SJCRH30 (cell line): ENCODE results near the gene MRI1. TPM values are rescaled to one million over a fixed set of nuclear protein-coding genes. Genes with fewer than 3 reads are reported as not detected.

Experiments used
- DNase-seq, 2 experiments: peaks; one replicate each; pipeline ENCODE4 v3.0.0-alpha.2; 2015 to 2020
- H3K27ac ChIP-seq: fragments of 250-450 bp; sonication (Bioruptor Pico); 2 replicates; pipeline ENCODE4 v1.5.1; 2020; ENCODE audit warnings: mild to moderate bottlenecking, moderate library complexity
- H3K27me3 ChIP-seq: fragments of 250-450 bp; sonication (Bioruptor Pico); 2 replicates; pipeline ENCODE4 v1.5.1; 2020; ENCODE audit warnings: mild to moderate bottlenecking, moderate library complexity
- H3K36me3 ChIP-seq: fragments of 250-450 bp; sonication (Bioruptor Pico); 2 replicates; pipeline ENCODE4 v1.5.1; 2020; ENCODE audit warnings: mild to moderate bottlenecking, moderate library complexity
- H3K4me1 ChIP-seq: fragments of 250-450 bp; sonication (Bioruptor Pico); 2 replicates; pipeline ENCODE4 v1.5.1; 2020; ENCODE audit warnings: mild to moderate bottlenecking, moderate library complexity
- H3K4me3 ChIP-seq: fragments of 250-450 bp; sonication (Bioruptor Pico); 2 replicates; pipeline ENCODE4 v1.5.1; 2020; ENCODE audit warnings: mild to moderate bottlenecking, moderate library complexity
- H3K9me3 ChIP-seq: fragments of 250-450 bp; sonication (Bioruptor Pico); replicated peaks from 2 replicates; pipeline ENCODE4 v1.5.1; 2020; ENCODE audit warnings: mild to moderate bottlenecking, moderate library complexity
- total RNA-seq: library from RNA; depleted of rRNA; stranded (reverse); fragments of >200 nt; shearing (Covaris generic); gene quantifications from 2 replicates; pipeline ENCODE4 v1.2.3, GENCODE V29; 2014; rRNA removed

The MRI1 gene
- total RNA-seq, 1 experiment from 2014 or later, result 37.2 TPM

DNA sequence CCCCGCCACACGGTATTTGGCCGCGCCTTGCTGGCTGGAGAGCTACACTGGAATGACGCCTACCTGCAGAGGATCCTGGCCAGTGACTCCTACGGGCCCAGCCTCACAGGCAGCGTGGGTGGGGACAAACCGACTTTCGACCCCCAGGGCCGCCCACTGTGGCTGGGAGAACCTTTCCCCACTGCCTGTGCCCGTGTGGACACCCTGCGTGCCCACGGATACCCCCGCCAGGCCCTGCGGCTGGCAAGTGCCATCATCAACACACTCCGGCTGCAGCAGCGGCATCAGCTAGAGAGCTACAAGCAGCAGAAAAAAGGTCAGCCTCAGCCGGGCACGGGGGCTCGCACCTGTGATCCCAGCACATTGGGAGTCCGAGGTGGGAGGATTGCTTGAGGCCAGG lies 50.2 kb downstream of the MRI1 start:
- no peaks in the 10 kb centered on the region for H3K27me3 ChIP-seq
- H3K4me1 ChIP-seq, result no peaks in the 10 kb centered on the region
- H3K36me3 ChIP-seq, result peaks cover 53% of the 10 kb centered on the region
- no peak overlapping the region for H3K4me3 ChIP-seq
- H3K9me3 ChIP-seq, result no peaks in the 10 kb centered on the region
- no peak overlapping the region for H3K27ac ChIP-seq
- no peak for DNase-seq

DNA sequence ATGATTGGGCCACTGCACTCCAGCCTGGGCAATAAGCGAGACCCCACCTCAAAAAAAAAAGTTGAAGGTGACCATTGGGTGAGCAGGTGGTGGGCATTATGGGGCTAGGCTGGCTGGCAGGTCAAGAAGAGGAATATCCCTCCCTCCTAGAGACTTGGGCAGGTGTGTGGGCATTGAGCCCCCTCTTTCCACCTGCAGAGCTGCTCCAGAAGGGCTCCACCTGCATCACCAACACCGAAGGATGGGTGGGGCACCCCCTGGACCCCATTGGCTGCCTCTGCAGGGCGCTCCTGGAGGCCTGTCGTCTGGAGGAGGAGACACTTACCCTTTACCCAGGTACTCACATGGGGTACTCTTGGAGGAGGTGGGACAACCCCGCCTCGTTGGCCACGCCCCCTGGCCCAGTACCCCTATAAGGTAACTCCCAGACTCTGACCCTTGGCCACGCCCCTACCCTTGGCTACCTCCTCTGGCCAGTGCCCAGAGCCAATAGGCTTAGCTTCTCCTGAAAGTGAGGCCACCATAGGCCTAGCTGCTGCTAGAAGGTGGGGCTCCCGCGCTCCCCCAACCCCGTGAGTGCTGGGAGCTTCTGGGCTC lies 52.8 kb downstream of the MRI1 start:
- no peak overlapping the region for H3K4me3 ChIP-seq
- H3K9me3 ChIP-seq, result no peaks in the 10 kb centered on the region
- H3K27me3 ChIP-seq, result no peaks in the 10 kb centered on the region
- peaks cover 52% of the 10 kb centered on the region for H3K36me3 ChIP-seq
- H3K4me1 ChIP-seq, result peaks cover 3% of the 10 kb centered on the region
- H3K27ac ChIP-seq, result no peak overlapping the region
- DNase-seq, result peak in 1 of 2 experiments; percentile 43

DNA sequence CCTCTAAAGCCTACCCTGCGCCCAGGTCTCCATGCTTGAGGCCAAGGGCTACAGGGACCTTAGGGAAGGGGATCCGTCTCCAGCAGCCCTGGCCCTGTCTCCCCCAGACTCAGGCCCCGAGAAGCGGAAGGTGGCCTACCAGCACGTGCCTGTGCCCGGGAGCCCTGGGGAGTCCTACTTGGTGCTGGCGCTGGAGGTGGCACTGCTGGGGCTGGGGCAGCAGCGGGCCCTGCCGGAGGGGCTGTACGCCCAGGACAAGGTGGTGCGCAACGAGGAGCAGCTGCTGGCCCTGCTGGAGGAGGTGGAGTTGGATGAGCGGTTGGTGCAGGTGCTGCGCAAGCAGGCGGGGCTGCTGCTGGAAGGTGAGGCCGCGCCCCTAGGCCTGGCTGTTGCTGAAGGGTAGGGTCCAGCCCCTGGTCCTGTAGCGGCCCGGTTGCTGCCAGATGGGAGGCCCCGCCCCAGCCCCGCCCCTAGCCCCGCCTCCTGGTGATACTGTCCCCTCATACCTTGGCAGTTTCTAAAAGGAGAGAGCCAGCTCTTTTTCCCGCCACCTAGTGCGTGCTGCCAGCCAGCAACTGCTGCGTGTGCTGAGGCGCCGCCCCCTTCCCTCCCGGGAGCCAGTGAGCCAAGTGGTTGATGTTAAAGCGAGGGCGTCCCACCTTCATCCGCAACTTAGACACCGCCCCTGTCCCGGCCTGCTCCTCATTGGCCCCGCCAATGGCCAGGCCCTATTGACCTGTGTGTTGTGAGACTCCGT lies 53.5 kb downstream of the MRI1 start:
- H3K36me3 ChIP-seq, result peaks cover 50% of the 10 kb centered on the region
- DNase-seq, result no peak
- H3K27ac ChIP-seq, result no peak overlapping the region
- no peaks in the 10 kb centered on the region for H3K27me3 ChIP-seq
- H3K4me3 ChIP-seq, result no peak overlapping the region
- peaks cover 9% of the 10 kb centered on the region for H3K4me1 ChIP-seq
- H3K9me3 ChIP-seq, result no peaks in the 10 kb centered on the region

DNA sequence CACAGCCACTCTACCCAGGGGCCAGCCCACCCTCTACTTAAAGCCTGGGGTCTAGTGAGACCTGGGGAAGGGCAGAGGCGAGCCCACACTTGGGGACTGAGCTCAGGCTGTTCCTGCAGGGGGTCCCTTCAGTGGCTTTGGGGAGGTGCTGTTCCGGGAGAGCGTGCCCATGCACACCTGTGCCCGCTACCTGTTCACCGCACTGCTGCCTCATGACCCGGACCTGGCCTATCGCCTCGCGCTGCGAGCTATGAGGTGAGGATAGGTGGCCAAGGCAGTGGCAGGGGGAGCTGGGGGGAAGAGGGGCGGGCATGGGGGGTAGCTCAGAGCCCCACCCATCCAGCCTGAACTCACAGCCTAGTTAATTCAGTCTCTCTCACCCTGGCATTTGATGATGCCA lies 54.9 kb downstream of the MRI1 start:
- H3K4me3 ChIP-seq, result no peak overlapping the region

DNA sequence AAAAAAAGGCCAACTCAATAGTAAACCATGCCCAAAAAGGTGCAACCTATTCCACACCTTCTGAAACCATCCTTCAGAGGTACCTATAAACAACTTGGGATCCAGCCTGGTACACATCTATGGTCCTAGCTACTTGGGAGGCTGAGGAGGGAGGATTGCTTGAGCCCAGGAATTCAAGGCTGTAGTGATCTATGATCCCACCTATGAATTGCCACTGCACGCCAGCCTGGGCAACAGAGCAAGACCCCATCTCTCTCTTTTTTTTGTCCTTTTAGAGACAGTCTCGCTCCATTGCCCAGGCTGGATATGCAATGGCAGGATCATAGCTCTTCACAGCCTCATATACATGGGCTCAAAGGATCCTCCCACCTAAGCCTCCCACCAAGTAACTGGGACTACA lies 57.0 kb downstream of the MRI1 start:
- Histone ChIP-seq H3K4me3 (no peak overlapping the region), H3K36me3 (peaks cover 46% of the 10 kb centered on the region), H3K27ac (no peak overlapping the region), H3K9me3 (no peaks in the 10 kb centered on the region), H3K27me3 (no peaks in the 10 kb centered on the region), H3K4me1 (peaks cover 10% of the 10 kb centered on the region)
- DNase-seq, result no peak

More for the DNA sequence above, 54.9 kb downstream of the MRI1 start:
- Histone ChIP-seq H3K27ac (no peak overlapping the region), H3K27me3 (no peaks in the 10 kb centered on the region), H3K36me3 (peaks cover 47% of the 10 kb centered on the region), H3K4me1 (peaks cover 10% of the 10 kb centered on the region), H3K9me3 (no peaks in the 10 kb centered on the region)
- no peak for DNase-seq

DNA sequence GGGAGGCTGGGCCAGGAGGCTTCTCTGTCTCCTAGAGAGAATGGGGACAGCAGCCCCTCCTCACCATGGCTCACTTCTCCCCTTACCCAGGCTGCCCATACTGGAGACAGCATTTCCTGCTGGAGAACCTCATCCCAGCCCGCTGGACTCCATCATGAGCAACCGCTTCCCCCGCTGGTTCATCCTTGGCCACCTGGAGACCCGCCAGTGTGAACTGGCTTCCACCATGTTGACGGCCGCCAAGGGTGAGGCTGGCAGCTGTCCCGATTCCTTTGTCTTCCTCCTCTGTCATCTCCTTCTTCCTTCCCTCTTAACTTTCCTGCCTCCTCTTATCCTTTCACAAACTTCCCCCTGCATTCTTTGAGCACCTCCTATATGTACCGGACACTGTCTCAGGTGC lies 58.9 kb downstream of the MRI1 start:
- Histone ChIP-seq H3K27me3 (no peaks in the 10 kb centered on the region), H3K36me3 (peaks cover 43% of the 10 kb centered on the region), H3K27ac (no peak overlapping the region), H3K4me1 (peaks cover 10% of the 10 kb centered on the region), H3K4me3 (no peak overlapping the region), H3K9me3 (no peaks in the 10 kb centered on the region)
- no peak for DNase-seq

Other genes with a start within 250 kb of the MRI1 start
- 208 and 228 TPM in 2 replicates for gene C19orf53, start 9.9 kb downstream of the MRI1 start, total RNA-seq
- gene ZSWIM4, start 30.9 kb downstream of the MRI1 start, total RNA-seq, result 16.8 and 18.3 TPM in 2 replicates
- gene NANOS3, start 112.6 kb downstream of the MRI1 start, total RNA-seq, result 1.3 and 2.3 TPM in 2 replicates
- gene BRME1, start 141.6 kb downstream of the MRI1 start, total RNA-seq, result 10.0 and 11.7 TPM in 2 replicates
- 10.8 and 15.3 TPM in 2 replicates for gene CC2D1A, start 141.7 kb downstream of the MRI1 start, total RNA-seq
- 0.08 TPM in 1 of 2 replicates, not detected in the other for gene PODNL1, start 173.9 kb downstream of the MRI1 start, total RNA-seq
- gene DCAF15, start 188.0 kb downstream of the MRI1 start, total RNA-seq, result 37.4 and 39.1 TPM in 2 replicates
- 3.9 and 4.4 TPM in 2 replicates for gene RFX1, start 241.8 kb downstream of the MRI1 start, total RNA-seq